ENCODE data around the gene GDPD5.

Gene GDPD5, protein sequence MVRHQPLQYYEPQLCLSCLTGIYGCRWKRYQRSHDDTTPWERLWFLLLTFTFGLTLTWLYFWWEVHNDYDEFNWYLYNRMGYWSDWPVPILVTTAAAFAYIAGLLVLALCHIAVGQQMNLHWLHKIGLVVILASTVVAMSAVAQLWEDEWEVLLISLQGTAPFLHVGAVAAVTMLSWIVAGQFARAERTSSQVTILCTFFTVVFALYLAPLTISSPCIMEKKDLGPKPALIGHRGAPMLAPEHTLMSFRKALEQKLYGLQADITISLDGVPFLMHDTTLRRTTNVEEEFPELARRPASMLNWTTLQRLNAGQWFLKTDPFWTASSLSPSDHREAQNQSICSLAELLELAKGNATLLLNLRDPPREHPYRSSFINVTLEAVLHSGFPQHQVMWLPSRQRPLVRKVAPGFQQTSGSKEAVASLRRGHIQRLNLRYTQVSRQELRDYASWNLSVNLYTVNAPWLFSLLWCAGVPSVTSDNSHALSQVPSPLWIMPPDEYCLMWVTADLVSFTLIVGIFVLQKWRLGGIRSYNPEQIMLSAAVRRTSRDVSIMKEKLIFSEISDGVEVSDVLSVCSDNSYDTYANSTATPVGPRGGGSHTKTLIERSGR

DNA sequence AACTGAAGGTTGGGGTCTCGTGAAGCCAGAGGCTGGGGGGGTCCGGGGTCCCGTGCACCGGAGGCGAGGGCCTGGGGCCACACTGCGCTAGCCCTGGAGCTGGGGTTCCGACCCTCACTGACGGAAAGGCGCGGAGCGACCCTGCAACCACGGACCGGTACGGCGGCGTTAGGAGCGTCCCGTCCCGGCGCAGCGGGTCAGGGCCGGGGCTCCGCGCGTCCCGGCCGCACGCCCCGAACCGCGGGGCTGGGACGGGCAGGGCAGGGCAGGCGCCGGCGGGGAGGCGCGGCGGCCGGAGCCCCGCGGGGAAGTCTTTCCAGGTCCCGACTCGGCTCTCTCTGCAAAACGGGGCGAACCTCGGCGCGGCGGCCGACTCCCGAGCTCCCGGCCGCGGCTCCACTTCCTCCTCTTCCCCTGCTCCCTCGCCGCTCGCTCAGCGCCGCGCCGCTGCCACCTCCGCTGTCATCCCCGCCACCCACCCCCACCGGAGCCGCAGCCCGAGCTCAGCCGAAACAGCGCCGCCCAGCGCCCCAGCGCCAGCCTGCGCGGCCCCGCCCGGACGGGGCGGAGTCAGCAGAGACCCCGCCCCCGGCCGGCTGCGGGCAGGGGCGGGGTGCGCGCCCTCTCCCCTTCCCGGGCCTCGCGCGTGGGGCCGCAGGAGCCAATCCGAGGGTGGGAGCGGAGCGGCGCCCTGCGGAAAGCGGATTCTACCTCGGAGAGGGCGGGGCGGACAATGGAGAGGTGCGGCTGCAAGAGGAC is at the start of gene GDPD5:
TSS of gene GDPD5 (minus strand) at position 509 of the 759 bp plus-strand sequence. CDS start 48,206 bp downstream, outside the sequence.
- Histone ChIP-seq H3K9ac (ENCODE audit: low read depth, low read length) (peak within 1 kb of the TSS; percentile 79; the same call in 1 of the 2 replicates), H3K36me3 (ENCODE audit: insufficient read depth, low read depth, low read length) (no peaks in the 10 kb centered on the region), H3K4me1 (ENCODE audit: insufficient read depth, low read length) (no peaks in the 10 kb centered on the region), H3K9me3 (ENCODE audit: insufficient read depth, low read depth, low read length) (no peaks in the 10 kb centered on the region), H3K27me3 (ENCODE audit: insufficient read depth, low read length) (peaks cover 39% of the 10 kb centered on the region), H3K27ac (ENCODE audit: low read length) (no peak within 1 kb of the TSS), H3K4me3 (ENCODE audit: low read length) (peak within 1 kb of the TSS; percentile 81)

- Histone ChIP-seq H3K27ac (ENCODE audit: low read length) (no peak overlapping the region), H3K4me3 (ENCODE audit: low read length) (no peak overlapping the region), H3K9me3 (ENCODE audit: insufficient read depth, low read depth, low read length) (no peaks in the 10 kb centered on the region), H3K9ac (ENCODE audit: low read depth, low read length) (no peak overlapping the region), H3K36me3 (ENCODE audit: insufficient read depth, low read depth, low read length) (peaks cover 41% of the 10 kb centered on the region), H3K4me1 (ENCODE audit: insufficient read depth, low read length) (no peaks in the 10 kb centered on the region), H3K27me3 (ENCODE audit: insufficient read depth, low read length) (no peaks in the 10 kb centered on the region)
Observed at GRCh38 chr11:75574698-75575602, 49.2 kb upstream of the GDPD5 start.

DNA sequence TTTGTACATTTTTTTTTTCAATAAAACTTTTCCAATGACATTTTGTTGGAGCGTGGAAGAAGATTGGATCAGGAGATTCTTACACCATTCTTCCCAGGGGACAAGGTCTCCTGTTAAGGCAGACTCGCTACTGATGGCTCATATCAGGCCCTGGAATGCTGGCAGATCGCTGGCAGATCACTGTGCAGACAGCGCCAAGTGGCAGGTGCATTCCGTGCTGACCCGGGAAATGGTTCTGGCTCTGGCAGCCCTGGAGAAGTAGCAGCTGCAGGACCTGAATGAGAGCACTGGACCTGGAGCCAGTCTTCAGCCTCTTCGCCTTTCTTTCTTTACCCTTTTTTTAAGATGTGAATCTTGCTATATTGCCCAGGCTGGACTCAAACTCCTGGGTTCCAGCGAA is 47.0 kb upstream of the GDPD5 start:
- H3K27ac ChIP-seq (ENCODE audit: low read length) = no peak overlapping the region
- H3K9ac ChIP-seq (ENCODE audit: low read depth, low read length) = no peak overlapping the region
- no peaks in the 10 kb centered on the region for H3K4me1 ChIP-seq (ENCODE audit: insufficient read depth, low read length)
- no peaks in the 10 kb centered on the region for H3K27me3 ChIP-seq (ENCODE audit: insufficient read depth, low read length)
- no peaks in the 10 kb centered on the region for H3K9me3 ChIP-seq (ENCODE audit: insufficient read depth, low read depth, low read length)
- peaks cover 62% of the 10 kb centered on the region for H3K36me3 ChIP-seq (ENCODE audit: insufficient read depth, low read depth, low read length)
- H3K4me3 ChIP-seq (ENCODE audit: low read length) = no peak overlapping the region

DNA sequence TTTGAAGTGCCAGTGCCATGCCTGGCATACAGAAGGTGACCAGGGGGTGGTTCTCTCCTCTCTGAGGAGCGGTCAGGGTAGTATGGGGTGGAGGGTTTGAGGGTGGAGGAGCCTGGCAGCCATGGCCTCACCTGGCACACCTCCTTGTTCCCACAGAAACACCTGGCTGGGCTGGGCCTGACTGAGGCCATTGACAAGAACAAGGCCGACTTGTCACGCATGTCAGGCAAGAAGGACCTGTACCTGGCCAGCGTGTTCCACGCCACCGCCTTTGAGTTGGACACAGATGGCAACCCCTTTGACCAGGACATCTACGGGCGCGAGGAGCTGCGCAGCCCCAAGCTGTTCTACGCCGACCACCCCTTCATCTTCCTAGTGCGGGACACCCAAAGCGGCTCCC is 45.9 kb upstream of the GDPD5 start:
- no peak overlapping the region for H3K27ac ChIP-seq (ENCODE audit: low read length)
- no peak overlapping the region for H3K4me3 ChIP-seq (ENCODE audit: low read length)
- H3K27me3 ChIP-seq (ENCODE audit: insufficient read depth, low read length) = no peaks in the 10 kb centered on the region
- peaks cover 73% of the 10 kb centered on the region for H3K36me3 ChIP-seq (ENCODE audit: insufficient read depth, low read depth, low read length)
- no peaks in the 10 kb centered on the region for H3K9me3 ChIP-seq (ENCODE audit: insufficient read depth, low read depth, low read length)
- no peaks in the 10 kb centered on the region for H3K4me1 ChIP-seq (ENCODE audit: insufficient read depth, low read length)
- H3K9ac ChIP-seq (ENCODE audit: low read depth, low read length) = no peak overlapping the region

GRCh38 chr11:75570559-75571139 is 44.9 kb upstream of the GDPD5 start:
- H3K9me3 ChIP-seq (ENCODE audit: insufficient read depth, low read depth, low read length) = no peaks in the 10 kb centered on the region
- no peak overlapping the region for H3K4me3 ChIP-seq (ENCODE audit: low read length)
- H3K36me3 ChIP-seq (ENCODE audit: insufficient read depth, low read depth, low read length) = peaks cover 83% of the 10 kb centered on the region
- peaks cover 5% of the 10 kb centered on the region; the same call in 1 of the 2 replicates for H3K4me1 ChIP-seq (ENCODE audit: insufficient read depth, low read length)
- no peak overlapping the region for H3K27ac ChIP-seq (ENCODE audit: low read length)
- H3K9ac ChIP-seq (ENCODE audit: low read depth, low read length) = no peak overlapping the region
- no peaks in the 10 kb centered on the region for H3K27me3 ChIP-seq (ENCODE audit: insufficient read depth, low read length)

DNA sequence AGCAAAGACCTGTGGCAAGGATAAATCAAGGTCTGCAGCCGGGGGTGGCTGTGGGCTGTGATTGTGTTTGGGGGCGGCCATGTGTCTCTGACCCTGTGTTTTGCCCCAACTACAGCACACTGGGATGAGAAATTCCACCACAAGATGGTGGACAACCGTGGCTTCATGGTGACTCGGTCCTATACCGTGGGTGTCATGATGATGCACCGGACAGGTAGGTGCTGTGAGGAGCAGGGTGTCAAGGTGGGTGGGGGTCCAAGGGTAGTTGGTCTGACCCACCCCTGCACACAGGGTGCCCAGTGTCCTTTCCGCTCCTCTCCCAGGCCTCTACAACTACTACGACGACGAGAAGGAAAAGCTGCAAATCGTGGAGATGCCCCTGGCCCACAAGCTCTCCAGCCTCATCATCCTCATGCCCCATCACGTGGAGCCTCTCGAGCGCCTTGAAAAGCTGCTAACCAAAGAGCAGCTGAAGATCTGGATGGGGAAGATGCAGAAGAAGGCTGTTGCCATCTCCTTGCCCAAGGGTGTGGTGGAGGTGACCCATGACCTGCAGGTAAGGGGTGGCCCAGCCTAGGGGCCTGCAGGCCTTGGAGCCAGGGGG is 43.0 kb upstream of the GDPD5 start:
- Histone ChIP-seq H3K27me3 (ENCODE audit: insufficient read depth, low read length) (no peaks in the 10 kb centered on the region), H3K9me3 (ENCODE audit: insufficient read depth, low read depth, low read length) (no peaks in the 10 kb centered on the region), H3K9ac (ENCODE audit: low read depth, low read length) (no peak overlapping the region), H3K27ac (ENCODE audit: low read length) (no peak overlapping the region), H3K36me3 (ENCODE audit: insufficient read depth, low read depth, low read length) (peaks cover 95% of the 10 kb centered on the region), H3K4me3 (ENCODE audit: low read length) (no peak overlapping the region), H3K4me1 (ENCODE audit: insufficient read depth, low read length) (peaks cover 22% of the 10 kb centered on the region)

DNA sequence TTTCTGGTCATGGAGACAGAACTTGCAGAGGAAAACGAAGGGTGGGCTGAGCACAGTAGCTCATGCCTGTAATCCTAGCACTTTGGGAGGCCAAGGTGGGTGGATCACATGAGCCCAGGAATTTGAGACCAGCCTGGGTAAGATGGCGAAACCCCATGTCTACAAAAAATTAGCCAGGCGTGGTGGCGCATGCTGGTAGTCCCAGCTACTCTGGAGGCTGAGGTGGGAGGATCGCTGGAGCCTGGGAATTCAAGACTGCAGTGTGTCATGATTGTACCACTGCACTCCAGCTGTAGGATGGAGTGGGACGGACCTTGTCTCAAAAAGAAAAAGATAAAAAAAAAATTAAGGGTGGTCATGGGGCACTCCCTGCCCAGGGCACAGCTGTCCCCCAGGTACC is 42.2 kb upstream of the GDPD5 start:
- Histone ChIP-seq H3K27ac (ENCODE audit: low read length) (no peak overlapping the region), H3K4me3 (ENCODE audit: low read length) (no peak overlapping the region), H3K4me1 (ENCODE audit: insufficient read depth, low read length) (peaks cover 24% of the 10 kb centered on the region), H3K36me3 (ENCODE audit: insufficient read depth, low read depth, low read length) (peaks cover 88% of the 10 kb centered on the region), H3K9me3 (ENCODE audit: insufficient read depth, low read depth, low read length) (no peaks in the 10 kb centered on the region), H3K9ac (ENCODE audit: low read depth, low read length) (no peak overlapping the region), H3K27me3 (ENCODE audit: insufficient read depth, low read length) (no peaks in the 10 kb centered on the region)

DNA sequence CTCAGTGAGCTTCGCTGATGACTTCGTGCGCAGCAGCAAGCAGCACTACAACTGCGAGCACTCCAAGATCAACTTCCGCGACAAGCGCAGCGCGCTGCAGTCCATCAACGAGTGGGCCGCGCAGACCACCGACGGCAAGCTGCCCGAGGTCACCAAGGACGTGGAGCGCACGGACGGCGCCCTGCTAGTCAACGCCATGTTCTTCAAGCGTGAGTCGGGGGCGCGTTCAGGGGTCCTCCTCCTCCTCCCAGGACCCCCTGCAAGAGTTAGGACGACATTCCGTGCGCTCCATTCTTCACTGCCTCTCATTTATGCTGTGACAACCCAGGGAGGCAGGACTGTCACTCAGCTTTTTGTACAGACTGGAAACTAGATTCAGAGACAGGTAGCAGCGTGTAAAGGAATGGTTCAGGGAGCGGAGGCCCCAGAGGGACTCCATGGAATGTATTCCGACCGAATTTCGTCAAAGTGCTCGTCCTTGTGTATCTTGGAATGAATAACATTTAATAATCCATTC is 41.1 kb upstream of the GDPD5 start:
- Histone ChIP-seq H3K4me1 (ENCODE audit: insufficient read depth, low read length) (peaks cover 24% of the 10 kb centered on the region), H3K9me3 (ENCODE audit: insufficient read depth, low read depth, low read length) (no peaks in the 10 kb centered on the region), H3K4me3 (ENCODE audit: low read length) (no peak overlapping the region), H3K9ac (ENCODE audit: low read depth, low read length) (no peak overlapping the region), H3K27me3 (ENCODE audit: insufficient read depth, low read length) (no peaks in the 10 kb centered on the region), H3K27ac (ENCODE audit: low read length) (no peak overlapping the region), H3K36me3 (ENCODE audit: insufficient read depth, low read depth, low read length) (peaks cover 76% of the 10 kb centered on the region)

DNA sequence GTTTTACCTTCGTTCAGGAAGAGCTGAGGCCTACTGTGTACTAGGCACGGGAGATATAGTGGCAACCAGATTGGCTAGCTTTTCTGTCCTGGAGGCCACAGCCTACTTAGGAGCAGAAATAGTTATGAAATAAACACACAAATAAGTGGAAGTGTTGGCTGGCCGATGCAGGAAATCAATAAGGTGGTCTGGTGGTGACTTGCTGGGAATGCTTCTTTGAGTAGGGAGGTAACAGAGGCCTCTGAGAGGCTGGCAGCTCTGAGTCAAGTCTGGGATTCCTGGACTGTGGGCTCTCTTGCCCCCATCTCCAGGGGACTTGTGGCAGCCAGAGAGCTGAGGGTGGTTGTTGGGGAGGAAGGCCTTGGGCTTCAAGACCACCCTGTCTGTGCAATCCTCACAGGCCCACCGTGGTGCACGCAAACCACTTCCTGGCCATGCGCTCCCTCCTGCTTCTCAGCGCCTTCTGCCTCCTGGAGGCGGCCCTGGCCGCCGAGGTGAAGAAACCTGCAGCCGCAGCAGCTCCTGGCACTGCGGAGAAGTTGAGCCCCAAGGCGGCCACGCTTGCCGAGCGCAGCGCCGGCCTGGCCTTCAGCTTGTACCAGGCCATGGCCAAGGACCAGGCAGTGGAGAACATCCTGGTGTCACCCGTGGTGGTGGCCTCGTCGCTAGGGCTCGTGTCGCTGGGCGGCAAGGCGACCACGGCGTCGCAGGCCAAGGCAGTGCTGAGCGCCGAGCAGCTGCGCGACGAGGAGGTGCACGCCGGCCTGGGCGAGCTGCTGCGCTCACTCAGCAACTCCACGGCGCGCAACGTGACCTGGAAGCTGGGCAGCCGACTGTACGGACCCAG is 40.4 kb upstream of the GDPD5 start:
- Histone ChIP-seq H3K9me3 (ENCODE audit: insufficient read depth, low read depth, low read length) (no peaks in the 10 kb centered on the region), H3K27ac (ENCODE audit: low read length) (peak overlapping the region; percentile 7), H3K9ac (ENCODE audit: low read depth, low read length) (peak overlapping the region; percentile 10; the same call in 1 of the 2 replicates), H3K36me3 (ENCODE audit: insufficient read depth, low read depth, low read length) (peaks cover 70% of the 10 kb centered on the region), H3K4me1 (ENCODE audit: insufficient read depth, low read length) (peaks cover 24% of the 10 kb centered on the region), H3K27me3 (ENCODE audit: insufficient read depth, low read length) (no peaks in the 10 kb centered on the region), H3K4me3 (ENCODE audit: low read length) (peak overlapping the region; percentile 7; the same call in 1 of the 2 replicates)

Measured in iPS-20b (cell line).